ENCODE measurements around the gene ZNF407. TPM values are rescaled to one million over a fixed set of nuclear protein-coding genes. Genes with fewer than 3 reads are reported as not detected.

The ZNF407 gene
- total RNA-seq, 1 donor from 2014 or later = 13.2 TPM

GRCh38 chr18:74796841-74797576 is 199.3 kb downstream of the ZNF407 start:
- Mint-ChIP-seq H3K27me3 (ENCODE audit: low read depth) (no peaks in the 10 kb centered on the region), H3K36me3 (ENCODE audit: low read depth) (no peaks in the 10 kb centered on the region), H3K4me3 (no peak overlapping the region), H3K27ac (ENCODE audit: unreplicated experiment) (no peak overlapping the region), H3K4me1 (peaks cover 4% of the 10 kb centered on the region), H3K9me3 (no peaks in the 10 kb centered on the region)
- TF ChIP-seq CTCF (conservative IDR thresholded peaks at IDR 0.05) = no peak
- DNase-seq (ENCODE audit: low read depth, low spot score) = no peak

DNA sequence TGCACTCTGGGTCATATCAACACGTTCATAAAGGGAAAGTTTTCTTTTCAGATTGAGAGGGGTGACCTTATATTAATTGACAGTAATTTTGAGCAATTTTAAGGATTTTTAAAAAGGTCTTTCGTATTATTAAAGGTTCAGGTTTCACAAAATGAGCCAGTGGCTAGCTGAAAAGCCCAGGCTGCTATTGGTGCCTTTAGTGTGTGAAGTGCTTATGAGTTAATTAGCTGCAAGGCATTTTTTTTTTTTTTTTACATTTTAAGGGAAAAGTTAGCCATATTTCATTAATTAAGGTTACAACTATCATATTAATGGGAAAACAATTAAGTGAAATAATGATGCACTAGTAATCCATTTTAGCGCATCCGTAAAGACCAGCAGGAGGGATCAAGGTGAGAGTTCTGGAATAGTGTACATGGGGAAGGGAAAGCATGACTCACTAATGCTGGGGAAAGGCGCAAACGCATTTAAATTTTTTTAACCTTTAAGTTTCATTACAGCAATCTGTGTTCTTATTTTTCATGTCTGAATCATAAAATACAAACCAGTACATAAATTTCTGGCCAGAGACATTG is 200.0 kb downstream of the ZNF407 start:
- no peak for TF ChIP-seq CTCF (conservative IDR thresholded peaks at IDR 0.05)
- H3K27me3 Mint-ChIP-seq (ENCODE audit: low read depth) = no peaks in the 10 kb centered on the region
- H3K9me3 Mint-ChIP-seq = no peaks in the 10 kb centered on the region
- H3K4me3 Mint-ChIP-seq = no peak overlapping the region
- H3K36me3 Mint-ChIP-seq (ENCODE audit: low read depth) = no peaks in the 10 kb centered on the region
- H3K27ac Mint-ChIP-seq (ENCODE audit: unreplicated experiment) = no peak overlapping the region
- DNase-seq (ENCODE audit: low read depth, low spot score) = no peak
- peaks cover 4% of the 10 kb centered on the region for H3K4me1 Mint-ChIP-seq

DNA sequence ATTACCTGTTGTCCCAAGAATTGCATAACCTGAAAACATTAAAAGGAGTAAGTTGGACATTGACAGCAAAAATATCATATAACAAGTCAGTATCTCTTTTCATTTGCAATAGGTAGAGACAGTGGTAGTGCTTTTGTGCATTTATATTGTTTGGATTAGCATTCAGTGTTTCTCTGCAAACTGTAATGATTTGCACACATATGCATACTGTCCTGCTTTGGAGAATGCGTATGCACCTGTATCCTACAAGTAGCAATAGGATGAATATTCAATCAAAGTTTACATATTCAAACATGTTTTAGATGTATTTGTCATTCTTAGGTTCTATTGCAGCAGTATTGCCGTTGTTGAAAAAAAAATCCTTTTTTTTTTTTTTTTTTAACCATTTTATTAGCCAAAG is 201.9 kb downstream of the ZNF407 start:
- H3K4me1 Mint-ChIP-seq = peaks cover 4% of the 10 kb centered on the region
- H3K27ac Mint-ChIP-seq (ENCODE audit: unreplicated experiment) = no peak overlapping the region

GRCh38 chr18:74800098-74800497 is 202.4 kb downstream of the ZNF407 start:
- H3K27ac Mint-ChIP-seq (ENCODE audit: unreplicated experiment) = no peak overlapping the region
- no peak overlapping the region for H3K4me3 Mint-ChIP-seq

More for the DNA sequence above, 201.9 kb downstream of the ZNF407 start:
- H3K4me3 Mint-ChIP-seq = no peak overlapping the region
- H3K9me3 Mint-ChIP-seq = no peaks in the 10 kb centered on the region
- no peak for DNase-seq (ENCODE audit: low read depth, low spot score)
- no peak for TF ChIP-seq CTCF (conservative IDR thresholded peaks at IDR 0.05)
- no peaks in the 10 kb centered on the region for H3K27me3 Mint-ChIP-seq (ENCODE audit: low read depth)
- no peaks in the 10 kb centered on the region for H3K36me3 Mint-ChIP-seq (ENCODE audit: low read depth)

DNA sequence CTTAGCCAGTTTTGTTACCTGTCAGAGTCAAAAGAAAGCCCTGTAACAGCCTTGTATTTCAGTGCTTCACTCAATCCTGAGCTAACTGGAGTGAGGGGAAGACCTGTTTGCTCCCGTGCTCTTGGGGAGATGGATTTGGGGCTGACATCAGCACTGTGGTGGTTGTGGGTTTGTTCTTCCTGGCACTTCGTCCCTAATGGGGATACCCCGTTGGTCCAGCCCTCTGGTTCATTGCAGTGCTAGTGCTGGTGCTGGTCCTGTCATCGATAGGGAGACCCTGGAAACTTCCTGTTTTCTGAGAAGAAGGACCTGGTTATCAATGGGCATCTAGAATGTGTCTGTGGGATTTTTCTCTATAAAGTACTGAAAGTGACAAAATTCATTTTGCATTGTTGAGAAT is 205.4 kb downstream of the ZNF407 start:
- no peak for DNase-seq (ENCODE audit: low read depth, low spot score)

More at GRCh38 chr18:74800098-74800497, 202.4 kb downstream of the ZNF407 start:
- Mint-ChIP-seq H3K27me3 (ENCODE audit: low read depth) (no peaks in the 10 kb centered on the region), H3K9me3 (no peaks in the 10 kb centered on the region), H3K36me3 (ENCODE audit: low read depth) (no peaks in the 10 kb centered on the region), H3K4me1 (peaks cover 4% of the 10 kb centered on the region)
- TF ChIP-seq CTCF (conservative IDR thresholded peaks at IDR 0.05) = no peak
- DNase-seq (ENCODE audit: low read depth, low spot score) = no peak

More for the DNA sequence above, 205.4 kb downstream of the ZNF407 start:
- no peaks in the 10 kb centered on the region for H3K36me3 Mint-ChIP-seq (ENCODE audit: low read depth)
- H3K4me1 Mint-ChIP-seq = no peaks in the 10 kb centered on the region
- H3K27ac Mint-ChIP-seq (ENCODE audit: unreplicated experiment) = no peak overlapping the region
- H3K4me3 Mint-ChIP-seq = no peak overlapping the region
- no peak for TF ChIP-seq CTCF (conservative IDR thresholded peaks at IDR 0.05)
- no peaks in the 10 kb centered on the region for H3K9me3 Mint-ChIP-seq
- H3K27me3 Mint-ChIP-seq (ENCODE audit: low read depth) = no peaks in the 10 kb centered on the region

All from neural crest cell (in vitro differentiated cells).